Measurements from ENCODE around the gene WNT1.

WNT1 gene

DNA sequence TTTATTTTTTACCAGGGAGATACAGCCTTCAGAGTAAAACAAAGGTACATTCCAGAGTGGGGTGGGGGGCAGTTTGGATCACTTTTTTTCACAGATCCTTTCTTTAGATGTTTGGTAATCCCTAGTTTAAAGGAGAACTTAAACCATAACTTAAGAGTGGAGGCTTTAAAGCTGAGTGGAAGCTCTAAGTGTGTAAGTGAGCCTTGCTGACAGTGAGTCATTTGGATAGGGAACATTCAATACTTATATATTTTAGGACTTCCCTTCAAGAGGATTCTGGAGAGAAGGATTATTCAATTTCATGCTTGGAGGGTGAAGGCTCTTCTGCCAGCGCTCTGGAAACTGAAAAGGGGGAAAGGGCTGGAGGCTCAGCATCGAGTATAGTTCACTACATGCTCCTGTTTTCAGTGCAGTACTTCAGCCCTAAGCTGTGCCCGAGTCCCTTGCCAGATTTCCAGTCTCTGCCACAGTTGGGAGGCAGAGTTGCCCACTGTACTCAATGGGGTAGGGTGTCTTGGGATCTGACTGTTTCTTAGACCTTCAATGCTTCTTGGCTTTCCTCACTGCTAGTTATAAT lies 32.1 kb downstream of the WNT1 start:
- DNase-seq: no peak

DNA sequence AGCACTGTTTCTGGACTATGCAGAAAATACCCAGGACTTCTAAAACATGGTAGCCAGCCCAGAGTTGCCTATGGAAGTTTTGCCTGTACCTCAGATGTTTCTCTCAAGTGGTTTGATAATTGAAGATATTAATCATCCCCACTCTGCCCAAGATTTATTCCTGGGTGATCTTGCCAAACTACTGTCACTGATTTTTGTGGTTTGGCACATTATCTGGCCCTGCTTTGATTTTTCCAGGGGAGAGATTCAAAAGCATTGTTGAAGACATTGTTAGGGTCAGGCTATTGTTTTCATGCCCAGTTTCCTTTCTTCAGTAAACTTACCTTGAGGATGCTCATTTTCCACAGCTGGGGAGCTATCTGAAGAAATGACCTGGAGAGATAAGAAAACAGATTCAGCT lies 34.6 kb downstream of the WNT1 start:
- no peak for DNase-seq

DNA sequence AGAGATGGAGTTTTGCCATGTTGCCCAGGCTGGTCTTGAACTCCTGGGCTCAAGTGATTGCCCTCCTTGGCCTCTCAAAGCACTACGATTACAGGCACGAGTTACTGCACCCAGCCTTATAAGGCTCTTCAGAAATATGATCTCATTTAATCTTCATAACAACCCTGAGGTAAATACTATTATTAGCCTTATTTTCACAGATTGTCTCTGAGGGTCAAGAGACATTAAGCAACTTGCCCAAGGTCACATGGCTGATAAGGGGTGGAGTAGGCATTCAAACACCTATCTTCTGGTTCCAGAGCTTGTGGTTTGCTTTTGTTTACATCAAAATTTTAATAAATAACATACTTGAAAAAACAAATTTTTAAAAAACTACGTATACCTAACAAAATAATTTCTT lies 35.3 kb downstream of the WNT1 start:
- DNase-seq: no peak

DNA sequence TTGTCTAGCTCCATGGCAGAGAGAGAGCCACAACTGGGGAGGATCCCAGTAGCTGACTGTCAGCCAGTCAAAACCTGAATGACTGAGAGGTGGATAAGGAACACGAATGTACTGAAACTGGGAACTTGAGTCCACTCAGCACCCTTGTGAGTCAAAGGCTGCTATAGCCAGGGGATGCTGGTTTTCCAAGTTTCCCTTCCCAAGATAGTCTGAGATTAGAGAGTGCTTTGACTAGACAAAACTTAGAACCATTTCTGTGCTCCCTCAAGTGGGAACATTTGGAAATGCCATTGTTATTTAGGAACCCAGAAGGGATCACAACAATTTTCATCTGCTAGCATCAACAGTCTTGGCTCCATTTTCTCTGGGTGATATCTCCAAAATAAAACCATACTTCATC lies 36.4 kb downstream of the WNT1 start:
- peak; percentile 45 for DNase-seq

DNA sequence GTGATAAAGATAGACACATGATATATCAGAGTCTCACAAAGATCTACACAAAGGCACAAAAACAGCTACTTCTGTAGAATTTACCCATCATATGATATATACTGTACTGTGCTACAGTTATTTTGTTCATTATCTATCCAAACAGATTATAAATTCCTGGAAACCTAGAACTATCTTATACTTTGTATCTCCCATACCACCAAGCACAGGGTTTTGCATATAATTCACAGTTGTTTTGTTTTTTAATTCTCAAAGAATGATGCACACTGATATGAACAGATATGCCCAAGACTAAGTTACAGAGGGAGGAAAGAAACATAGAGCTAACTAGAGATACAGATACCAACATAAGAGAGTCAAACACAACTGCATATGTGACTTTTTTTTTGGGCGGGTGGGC lies 37.1 kb downstream of the WNT1 start:
- DNase-seq: no peak

DNA sequence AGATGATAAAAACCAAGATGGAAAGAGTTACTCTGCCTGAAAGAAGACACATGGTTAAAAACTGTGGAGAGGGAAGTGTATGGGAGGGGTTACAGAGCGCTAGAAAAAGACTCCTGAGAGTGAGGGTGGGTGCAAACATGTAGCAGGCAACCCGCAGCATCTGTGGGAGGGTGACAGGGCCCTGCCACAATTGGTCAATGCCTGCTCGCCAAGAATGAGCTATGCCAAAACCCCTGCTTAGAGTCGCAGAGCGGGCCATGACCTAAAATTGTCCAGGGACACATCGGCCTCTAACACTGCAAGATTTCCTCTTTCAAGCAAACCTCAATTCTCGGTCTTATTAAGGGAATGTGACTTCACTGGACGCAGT lies 39.8 kb downstream of the WNT1 start:
- DNase-seq: peak; percentile 57

DNA sequence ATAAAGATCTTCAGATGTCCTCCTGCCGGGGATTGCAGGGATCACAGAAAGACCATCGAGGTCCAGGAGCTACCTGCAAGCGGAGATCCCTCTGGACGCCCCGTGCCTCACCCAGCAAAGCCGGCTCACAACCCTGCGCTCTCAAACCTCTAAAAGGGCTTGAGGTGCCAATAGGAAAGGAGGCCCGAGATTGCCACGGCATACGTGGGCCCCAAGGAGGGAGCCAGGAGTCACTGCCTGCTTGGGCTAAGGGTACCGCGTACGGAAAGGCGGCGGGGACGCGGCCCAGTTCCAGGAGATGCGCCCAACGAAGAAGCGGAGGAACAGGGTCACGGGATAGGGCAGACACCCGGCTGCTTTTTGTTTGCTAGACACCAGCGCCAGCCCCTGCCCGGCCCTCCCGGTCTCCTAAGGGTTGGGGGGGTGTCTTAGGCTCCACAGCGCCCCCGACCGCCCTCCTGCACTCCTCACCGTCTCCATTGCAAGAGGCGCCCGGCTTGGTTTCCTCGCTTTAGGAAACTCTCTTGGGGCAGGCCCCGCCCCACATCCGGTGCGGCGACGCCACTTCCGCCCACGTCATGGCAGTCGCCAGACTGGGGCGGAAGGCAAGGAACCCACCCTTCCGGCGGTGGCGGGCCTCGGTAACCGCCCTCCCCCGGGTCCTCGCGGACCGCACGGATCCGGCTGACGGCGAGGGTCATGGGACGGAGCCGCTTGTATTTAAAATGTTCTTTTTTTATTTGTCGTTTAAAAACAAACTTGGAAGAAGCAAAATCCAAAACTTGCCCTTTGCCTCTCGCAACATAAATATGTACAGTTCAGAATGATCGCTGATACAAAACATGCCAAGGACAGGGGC lies 40.4 kb downstream of the WNT1 start, which contains the start of gene PRKAG1:
TSS of gene PRKAG1 (minus strand) at position 516 of the 859 bp plus-strand sequence. CDS start at position 480, 36 bp downstream.
- peak; percentile 97 for DNase-seq

DNA sequence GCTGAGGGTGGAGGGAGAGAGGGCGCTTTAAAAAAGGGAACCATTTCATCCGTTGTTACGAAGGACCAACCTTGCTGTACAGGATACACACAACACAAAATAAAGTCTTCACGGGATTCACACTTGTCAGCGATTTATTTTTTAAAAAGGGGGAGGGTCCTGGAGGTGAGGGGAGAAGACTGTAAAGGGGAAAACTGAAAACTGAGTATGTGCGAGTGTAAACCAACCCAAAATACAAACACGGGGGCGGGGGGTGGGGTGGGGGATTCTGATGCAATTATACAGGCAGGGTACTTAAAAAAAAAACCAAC lies 41.0 kb downstream of the WNT1 start:
- no peak for DNase-seq

DNA sequence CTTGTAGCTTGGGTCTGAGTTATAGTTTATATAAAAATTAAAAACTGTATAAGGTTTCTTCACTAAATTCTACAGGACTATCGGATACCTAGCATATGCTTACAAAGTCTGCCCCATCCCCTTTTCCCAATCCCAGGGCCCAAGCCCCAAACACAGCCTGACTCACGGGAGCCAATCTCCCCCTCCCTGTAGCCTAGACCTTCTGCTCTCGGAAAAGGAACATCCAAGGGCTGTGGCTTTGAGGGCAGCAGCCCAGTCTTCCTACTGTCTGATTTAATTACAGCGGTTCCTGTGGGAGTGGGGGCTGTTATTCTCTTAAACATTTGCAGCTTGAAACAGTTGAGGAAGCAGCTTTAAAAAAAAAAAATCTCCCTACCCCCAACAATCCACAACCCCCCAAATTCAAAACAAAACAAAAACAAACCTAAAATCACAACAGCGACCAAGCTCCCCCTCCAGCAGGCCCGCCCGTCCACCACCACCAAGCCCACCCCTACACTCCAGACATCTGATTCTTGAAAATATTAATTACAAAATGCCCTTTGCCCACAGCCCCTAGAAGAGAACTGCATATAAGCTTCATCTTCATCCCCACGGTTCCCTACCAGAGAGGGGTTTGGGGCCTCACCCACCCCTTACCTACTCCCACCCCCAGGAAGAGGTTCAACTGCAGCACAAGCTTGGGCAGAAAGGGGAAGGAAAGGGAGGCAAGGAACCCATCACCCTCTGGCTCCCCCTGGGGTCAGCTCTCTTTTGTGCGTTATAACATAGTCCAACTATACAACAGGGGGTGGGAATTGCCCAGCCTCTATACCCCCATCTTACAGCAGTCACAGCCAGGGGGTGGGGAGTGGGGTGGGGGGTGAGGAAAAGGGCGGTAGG lies 41.6 kb downstream of the WNT1 start:
- DNase-seq: peak; percentile 55

DNA sequence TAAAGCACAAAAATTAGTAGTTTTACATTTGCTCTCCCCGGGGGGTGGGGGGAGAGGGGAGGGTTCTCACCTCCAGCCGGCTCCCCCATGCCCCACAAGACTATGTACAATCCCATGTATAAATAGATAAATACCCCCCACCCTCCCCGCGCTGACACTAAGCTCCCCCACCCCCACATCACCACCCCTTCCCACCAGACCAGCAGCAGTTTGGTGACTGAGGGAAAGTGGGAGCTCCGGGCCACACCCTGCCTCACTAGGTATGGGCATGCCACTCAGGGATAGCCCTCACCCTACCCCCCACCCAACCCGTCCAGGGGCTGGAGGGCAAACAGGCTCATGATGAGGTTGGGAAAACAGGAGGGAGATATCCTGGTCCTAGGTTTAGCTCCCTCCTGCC lies 42.3 kb downstream of the WNT1 start:
- DNase-seq: no peak

DNA sequence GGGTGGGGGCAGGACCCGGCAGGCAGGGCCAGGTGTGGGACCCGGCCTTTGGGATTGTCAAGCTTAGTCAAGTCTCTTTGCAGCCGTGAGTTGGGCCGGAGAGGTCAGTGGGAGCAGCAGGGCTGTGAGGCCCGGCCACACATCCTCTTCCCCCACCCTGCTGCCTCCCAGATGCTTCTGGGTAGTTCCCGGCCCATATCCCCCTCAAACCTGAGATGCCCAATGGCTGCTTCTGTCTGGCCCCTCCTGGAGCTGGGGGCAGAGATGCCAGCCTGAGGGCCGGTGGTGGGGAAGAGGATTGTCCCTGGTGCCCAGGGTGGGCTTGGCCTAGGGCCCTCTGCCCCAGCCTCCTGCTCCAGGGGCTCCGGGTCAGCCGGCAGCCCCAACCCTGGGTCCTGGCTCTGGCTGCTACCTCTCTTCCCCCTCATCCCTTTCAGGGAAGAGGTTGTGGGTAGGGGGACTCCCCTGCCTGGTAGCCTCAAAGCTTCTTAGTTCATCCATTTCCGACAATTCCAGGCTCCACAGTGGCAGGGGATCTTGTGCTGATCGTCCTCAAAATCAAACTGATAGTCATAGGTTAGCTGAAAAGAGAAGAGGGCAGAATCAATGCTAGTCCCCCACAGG lies 43.3 kb downstream of the WNT1 start:
- DNase-seq: no peak

DNA sequence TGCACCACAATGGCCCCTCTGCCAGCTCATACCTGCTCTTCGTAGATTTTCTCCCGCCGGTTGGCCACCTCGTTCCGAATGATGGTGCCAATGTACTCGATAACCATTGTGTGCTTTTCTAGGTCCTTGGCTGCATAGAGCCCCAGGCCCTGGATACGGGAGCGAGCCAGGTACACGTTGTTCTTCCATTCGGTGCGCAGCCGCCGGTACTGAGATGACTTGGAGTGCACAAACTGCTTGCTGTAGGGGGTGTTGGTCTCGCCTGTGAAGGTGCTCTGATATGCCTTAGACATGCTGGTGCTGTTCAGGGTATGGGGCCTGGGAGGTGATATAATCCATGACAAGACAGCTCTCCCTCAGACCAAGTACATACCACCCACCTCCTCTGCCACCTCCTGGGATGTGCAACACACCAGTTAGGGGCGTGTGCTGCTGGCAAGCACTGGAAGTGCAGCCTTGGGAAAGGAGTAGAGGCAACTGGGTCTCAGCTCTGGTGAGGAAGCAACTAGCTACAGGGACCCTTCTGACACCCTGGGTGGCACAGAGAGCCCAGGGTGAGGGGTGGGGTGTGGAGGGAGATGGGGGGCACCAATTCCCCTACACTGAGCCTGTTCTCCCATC lies 44.5 kb downstream of the WNT1 start:
- no peak for DNase-seq

DNA sequence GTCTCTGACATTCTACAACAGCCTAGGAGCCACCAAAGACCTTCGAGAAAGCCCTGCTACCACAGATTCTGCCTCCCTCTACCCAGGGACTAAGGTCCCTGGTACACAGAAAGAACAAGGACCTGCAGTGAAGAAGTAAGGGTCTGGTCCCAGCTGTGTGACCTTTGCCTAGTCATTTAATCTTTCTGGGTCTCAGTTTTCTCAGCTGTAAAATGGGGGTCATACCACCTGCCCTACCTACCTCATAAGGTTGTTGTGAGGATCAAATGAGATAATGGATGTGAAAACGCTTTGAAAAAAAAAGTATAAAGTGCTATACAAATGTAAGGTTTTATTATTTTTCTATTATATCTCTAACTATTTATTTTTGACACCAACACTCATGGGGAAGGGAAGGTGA lies 45.7 kb downstream of the WNT1 start:
- no peak for DNase-seq

DNA sequence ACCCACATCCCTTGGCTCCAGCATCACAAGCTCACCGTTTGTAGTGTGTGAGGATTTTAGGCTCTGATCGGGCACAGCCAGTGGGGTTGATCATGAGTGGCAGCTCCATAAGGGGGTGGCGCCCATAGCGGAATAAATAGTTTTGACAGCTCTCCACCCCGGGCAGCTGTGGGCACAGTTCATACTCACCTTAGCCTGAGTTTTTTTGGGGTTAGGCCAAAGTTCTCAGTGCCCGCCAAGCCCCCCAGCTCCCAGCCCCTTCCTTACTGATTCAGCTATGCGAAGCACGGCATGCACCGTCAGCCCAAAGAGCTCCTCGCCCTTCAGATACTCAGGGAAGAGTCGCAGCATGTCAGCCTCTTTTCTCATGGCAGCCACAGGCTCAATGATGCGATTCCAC lies 46.4 kb downstream of the WNT1 start:
- DNase-seq: no peak

DNA sequence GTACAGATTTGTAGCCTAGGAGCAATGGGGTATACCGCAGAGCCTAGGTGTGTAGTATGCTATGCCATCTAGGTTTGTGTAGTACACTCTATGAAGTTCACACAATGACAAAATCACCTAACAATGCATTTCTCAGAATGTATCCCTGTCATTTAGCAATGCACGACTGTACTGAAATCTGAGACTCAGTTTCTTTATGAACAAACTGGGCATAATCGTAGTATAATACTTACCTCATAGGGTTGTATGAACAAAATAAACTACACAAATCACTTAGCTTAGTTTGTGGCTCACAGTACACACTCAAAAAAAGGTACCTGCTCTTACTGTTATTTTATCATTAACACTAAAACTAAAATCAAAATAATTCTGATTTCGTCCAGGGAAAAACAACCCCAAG lies 47.3 kb downstream of the WNT1 start:
- no peak for DNase-seq

DNA sequence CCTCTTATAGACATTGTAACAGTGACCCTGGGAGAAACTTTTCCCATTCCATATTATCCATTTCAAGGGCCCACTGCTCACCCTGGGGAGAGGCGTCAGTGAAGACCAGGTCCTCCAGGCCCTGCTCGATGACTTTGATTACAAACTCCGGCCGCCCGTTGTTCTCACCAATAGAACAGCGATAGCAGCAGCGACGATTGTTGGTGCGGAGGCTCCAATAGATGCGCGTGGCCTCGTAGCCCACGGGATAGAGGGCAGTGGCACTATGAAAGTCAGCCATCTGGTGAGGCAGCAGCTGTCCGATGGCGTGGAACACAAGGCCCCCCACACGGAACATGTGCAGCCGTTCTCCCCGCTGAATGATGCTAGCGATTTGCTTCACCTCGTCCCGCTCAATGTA lies 48.0 kb downstream of the WNT1 start:
- no peak for DNase-seq

DNA sequence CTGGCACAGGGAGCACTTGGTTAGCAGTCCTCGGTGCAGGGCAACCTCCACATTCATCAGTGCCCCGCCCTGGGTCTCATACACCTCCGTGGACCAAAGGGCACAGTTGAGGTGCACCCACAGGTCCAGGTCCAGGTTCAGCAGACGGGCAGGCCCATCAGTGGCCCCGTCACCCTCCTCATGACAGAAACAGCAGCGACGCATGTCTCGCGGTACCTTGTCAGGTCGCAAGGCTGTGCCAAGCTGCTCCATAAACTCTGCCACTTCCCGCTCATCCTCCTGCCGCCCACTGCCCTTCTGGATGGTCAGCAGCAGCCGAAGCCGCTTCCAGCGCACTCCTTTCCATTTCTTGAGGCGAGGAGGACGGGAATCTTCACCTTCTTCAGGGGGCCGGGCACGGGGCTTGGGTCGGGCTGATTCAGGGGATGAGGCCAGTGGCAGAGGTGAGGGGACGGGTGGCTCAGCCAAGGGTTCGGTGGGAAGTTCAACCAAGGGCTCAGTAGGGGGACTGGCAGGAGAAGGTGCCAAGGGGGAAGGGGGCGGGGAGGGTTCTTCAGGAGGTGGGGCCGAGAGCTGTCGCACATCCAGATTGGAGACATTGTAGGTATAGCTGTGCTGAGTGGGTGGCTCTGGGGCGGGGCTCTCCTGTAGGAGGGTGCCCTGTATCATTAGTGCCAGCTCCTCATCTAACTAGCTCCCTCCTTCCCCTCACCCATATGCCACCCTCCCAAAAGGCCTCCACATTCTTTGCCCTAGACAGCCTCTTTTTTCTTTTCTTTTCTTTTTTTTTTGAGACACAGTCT lies 48.8 kb downstream of the WNT1 start:
- DNase-seq: no peak

DNA sequence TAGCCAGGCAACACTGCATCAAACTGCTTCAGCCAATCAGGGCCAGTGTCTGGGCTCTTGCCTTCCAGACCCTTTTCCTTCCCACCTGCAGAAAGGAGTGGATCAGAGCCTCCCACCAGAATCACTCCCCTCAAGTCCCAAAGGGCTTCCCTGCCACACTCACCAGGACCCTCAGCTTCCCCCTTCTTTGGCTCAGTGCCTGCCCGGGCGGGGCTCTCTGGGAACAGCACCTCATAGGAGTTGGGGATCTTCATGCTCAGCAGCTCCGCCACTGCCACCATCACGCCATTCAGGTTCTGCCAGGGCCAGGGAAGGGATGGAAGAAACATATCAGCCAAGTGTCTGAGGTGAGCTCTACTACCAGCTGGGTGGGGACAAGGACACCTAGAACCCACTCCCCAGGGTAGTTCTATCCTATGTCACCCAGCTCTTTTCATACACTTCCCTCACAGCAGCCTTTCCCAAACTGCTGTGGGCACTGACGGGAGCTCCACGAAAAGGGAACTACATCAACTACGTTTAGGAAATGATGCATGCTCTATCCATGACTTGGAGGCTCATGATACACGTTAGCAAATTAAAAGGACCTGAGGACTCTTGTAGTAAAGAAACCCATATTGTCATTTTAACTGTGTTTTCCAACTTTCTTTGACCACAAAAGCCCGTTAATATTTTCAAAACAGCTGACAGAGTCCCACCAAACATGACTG lies 49.9 kb downstream of the WNT1 start:
- no peak for DNase-seq

DNA sequence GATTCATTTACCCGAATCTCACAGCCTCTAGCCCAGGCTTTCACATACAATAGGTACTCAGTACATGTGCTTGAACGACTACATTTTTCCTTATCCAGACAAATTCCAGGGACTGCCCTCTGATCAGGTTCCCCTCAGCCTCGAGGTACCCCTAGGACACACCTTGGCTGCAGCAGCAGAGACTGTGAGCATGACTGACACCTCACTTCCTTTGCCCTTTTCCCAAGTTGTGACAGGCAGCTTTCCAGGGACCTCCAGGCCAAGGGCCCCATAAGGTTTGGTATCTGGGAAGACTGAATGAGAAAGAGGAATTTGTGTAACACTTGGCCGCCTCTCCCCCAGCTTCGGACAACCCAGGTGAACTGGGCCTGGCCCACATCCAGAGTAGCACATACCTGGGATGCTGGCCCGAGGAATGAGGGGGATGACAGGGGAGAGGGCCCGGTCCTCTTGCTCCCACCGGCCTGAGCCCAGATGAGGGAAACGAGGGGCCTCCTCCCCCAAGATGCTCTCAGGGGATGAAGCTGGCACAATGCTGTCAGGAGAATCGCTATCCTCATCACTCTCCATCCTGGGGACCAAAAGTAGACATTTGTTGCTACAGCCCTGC lies 50.6 kb downstream of the WNT1 start:
- no peak for DNase-seq

DNA sequence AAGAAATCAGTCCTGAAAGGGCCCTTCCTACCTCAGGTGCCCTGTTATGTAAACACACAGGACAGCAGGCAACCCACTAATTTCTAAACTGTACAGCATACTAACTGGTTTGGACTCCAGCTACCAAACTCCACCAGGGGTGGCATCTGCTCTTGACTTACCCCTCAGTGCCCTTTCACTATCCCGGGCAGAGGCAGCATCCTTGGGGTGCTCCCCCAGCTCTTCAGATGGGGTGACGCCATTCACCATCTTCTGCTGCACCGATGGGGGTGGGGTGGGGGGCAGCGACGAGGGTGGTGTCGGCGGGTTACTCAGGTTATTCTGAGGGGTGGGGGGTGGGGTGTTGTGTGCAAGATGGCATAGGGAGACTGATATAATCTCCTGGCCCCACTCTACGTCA lies 52.0 kb downstream of the WNT1 start:
- DNase-seq: no peak

All from fibroblast of skin of back (primary cell).